GM12891 (cell line): ENCODE data around the gene COL8A2.

Source experiments
- PAX5 ChIP-seq: IDR thresholded peaks from 2 replicates; pipeline ENCODE4 v1.6.1; 2011; ENCODE audit warnings: low read length, moderate library complexity, mild to moderate bottlenecking; ENCODE audit not compliant: insufficient read depth, severe bottlenecking
- POLR2A ChIP-seq: IDR thresholded peaks from 2 replicates; pipeline ENCODE4 v1.6.1; 2011; ENCODE audit warnings: low read depth, low read length, control low read depth
- POLR2AphosphoS5 ChIP-seq: IDR thresholded peaks from 2 replicates; pipeline ENCODE4 v1.6.1; 2011; ENCODE audit warnings: low read depth, low read length, control low read depth
- POU2F2 ChIP-seq: IDR thresholded peaks from 2 replicates; pipeline ENCODE4 v1.6.1; 2011; ENCODE audit warnings: low read depth, mild to moderate bottlenecking, control low read depth, low read length, moderate library complexity
- SPI1 ChIP-seq: IDR thresholded peaks from 2 replicates; pipeline ENCODE4 v1.6.1; 2011; ENCODE audit warnings: low read depth, low read length, control low read depth
- TAF1 ChIP-seq: IDR thresholded peaks from 2 replicates; pipeline ENCODE4 v1.6.1; 2011; ENCODE audit warnings: low read depth, low read length, control low read depth

GRCh38 chr1:36062315-36062714, 62.7 kb downstream of the COL8A2 start:
- TF ChIP-seq POLR2A (no peak), TAF1 (no peak), POLR2AphosphoS5 (no peak), SPI1 (no peak), PAX5 (no peak), POU2F2 (no peak)
